ENCODE results near the gene DTX3. TPM values are rescaled to one million over a fixed set of nuclear protein-coding genes. Genes with fewer than 3 reads are reported as not detected.

The DTX3 gene
- total and polyA plus RNA-seq, 7 donors = 3.5 to 9.1 (median 4.5) TPM

- intact Hi-C loops (cut with DNase I) = no loop called here
- WGBS, 3 donors = 75 to 83% (median 79%) methylated on average over 4 of the region's 4 CpGs
- Histone ChIP-seq H3K4me1 (no peaks in the 10 kb centered on the region), H3K27ac (no peak overlapping the region), H3K36me3 (ENCODE audit: insufficient read depth in 1 of 2, low read depth in 1 of 2) (peaks cover 2 to 39% of the 10 kb centered on the region in 2 donors), H3K27me3 (ENCODE audit: insufficient read depth in 3 of 3, low read length in 2 of 3) (peaks cover 0 to 2% (median 2%) of the 10 kb centered on the region in 3 donors), H3K4me3 (no peak overlapping the region), H3K9me3 (no peaks in the 10 kb centered on the region)
- TF ChIP-seq CTCF (IDR thresholded peaks at IDR 0.05) = no peak
- ATAC-seq = no peak
- no peak for DNase-seq
Observed at GRCh38 chr12:57593187-57593586, 11.4 kb upstream of the DTX3 start.

- H3K27ac ChIP-seq = no peak overlapping the region
Observed at GRCh38 chr12:57600395-57600794, 4.2 kb upstream of the DTX3 start.

GRCh38 chr12:57602544-57602943, 2.1 kb upstream of the DTX3 start:
- Histone ChIP-seq H3K4me3 (no peak overlapping the region), H3K36me3 (ENCODE audit: insufficient read depth in 1 of 2, low read depth in 1 of 2) (peaks cover 9 to 46% of the 10 kb centered on the region in 2 donors), H3K4me1 (no peaks in the 10 kb centered on the region), H3K9me3 (no peaks in the 10 kb centered on the region), H3K27ac (no peak overlapping the region), H3K27me3 (ENCODE audit: insufficient read depth in 3 of 3, low read length in 2 of 3) (peaks cover 0 to 25% (median 13%) of the 10 kb centered on the region in 3 donors)
- no peak for TF ChIP-seq CTCF (IDR thresholded peaks at IDR 0.05)
- DNase-seq (no peak), ATAC-seq (no peak)
- intact Hi-C loops (cut with DNase I) = no loop called here

More at GRCh38 chr12:57600395-57600794, 4.2 kb upstream of the DTX3 start:
- ATAC-seq (no peak), DNase-seq (no peak)
- intact Hi-C loops (cut with DNase I) = no loop called here
- Histone ChIP-seq H3K9me3 (no peaks in the 10 kb centered on the region), H3K4me3 (no peak overlapping the region), H3K36me3 (ENCODE audit: insufficient read depth in 1 of 2, low read depth in 1 of 2) (peaks cover 10 to 64% of the 10 kb centered on the region in 2 donors), H3K27me3 (ENCODE audit: insufficient read depth in 3 of 3, low read length in 2 of 3) (peaks cover 0 to 7% (median 6%) of the 10 kb centered on the region in 3 donors), H3K4me1 (no peaks in the 10 kb centered on the region)
- TF ChIP-seq CTCF (IDR thresholded peaks at IDR 0.05) = no peak
- WGBS, 3 donors = 59 to 74% (median 65%) methylated on average over 2 of the region's 2 CpGs

- no peak overlapping the region for H3K4me3 ChIP-seq
- no peaks in the 10 kb centered on the region for H3K9me3 ChIP-seq
- WGBS, 3 donors = 58 to 63% (median 59%) methylated on average over 2 of the region's 2 CpGs
- no peak for DNase-seq
- peaks cover 9 to 40% of the 10 kb centered on the region in 2 donors for H3K36me3 ChIP-seq (ENCODE audit: insufficient read depth in 1 of 2, low read depth in 1 of 2)
- H3K4me1 ChIP-seq = no peaks in the 10 kb centered on the region
- TF ChIP-seq CTCF (IDR thresholded peaks at IDR 0.05) = no peak
- intact Hi-C loops (cut with DNase I) = no loop called here
- H3K27ac ChIP-seq = peak overlapping the region; percentile 64
- peaks cover 0 to 25% (median 13%) of the 10 kb centered on the region in 3 donors for H3K27me3 ChIP-seq (ENCODE audit: insufficient read depth in 3 of 3, low read length in 2 of 3)
- ATAC-seq = no peak
Observed at GRCh38 chr12:57603324-57603723, 1.3 kb upstream of the DTX3 start.

GRCh38 chr12:57603815-57604453, 690 bp upstream of the DTX3 start:
- peak overlapping the region; percentile 64 for H3K27ac ChIP-seq
- no peaks in the 10 kb centered on the region for H3K4me1 ChIP-seq
- intact Hi-C loops (cut with DNase I) = no loop called here
- peak overlapping the region; percentile 63 for H3K4me3 ChIP-seq
- ATAC-seq = peak in 3 of 4 donors; percentile 31 to 64 (median 58)
- no peak for TF ChIP-seq CTCF (IDR thresholded peaks at IDR 0.05)
- H3K36me3 ChIP-seq (ENCODE audit: insufficient read depth in 1 of 2, low read depth in 1 of 2) = peaks cover 7 to 34% of the 10 kb centered on the region in 2 donors
- H3K9me3 ChIP-seq = no peaks in the 10 kb centered on the region
- peak in 1 of 2 donors; percentile 42 for DNase-seq
- WGBS, 3 donors = 26 to 37% (median 30%) methylated on average over 6 of the region's 6 CpGs
- peaks cover 0 to 31% (median 13%) of the 10 kb centered on the region in 3 donors for H3K27me3 ChIP-seq (ENCODE audit: insufficient read depth in 3 of 3, low read length in 2 of 3)

Measured in psoas muscle (tissue), 8 donors.